ENCODE results near the gene FHOD1.
A peak's percentile ranks its signal among the peaks of the same experiment; 100 is the strongest.

The FHOD1 gene

GRCh38 chr16:67200491-67200890 lies 46.8 kb downstream of the FHOD1 start:
- no peak for DNase-seq (ENCODE audit: low read depth)
- H3K4me3 ChIP-seq (ENCODE audit: low read depth, low read length) = no peak overlapping the region
- no peak for TF ChIP-seq CTCF (IDR thresholded peaks at IDR 0.05; ENCODE audit: low read depth, low read length, missing control alignments)

GRCh38 chr16:67199808-67200198 lies 47.5 kb downstream of the FHOD1 start:
- no peak for DNase-seq (ENCODE audit: low read depth)
- H3K4me3 ChIP-seq (ENCODE audit: low read depth, low read length) = no peak overlapping the region
- no peak for TF ChIP-seq CTCF (IDR thresholded peaks at IDR 0.05; ENCODE audit: low read depth, low read length, missing control alignments)

GRCh38 chr16:67199011-67199807 lies 48.1 kb downstream of the FHOD1 start, which contains the start of gene ELMO3:
TSS of gene ELMO3 (plus strand) at chr16:67199131. CDS start at chr16:67199327, 196 bp downstream.
- TF ChIP-seq CTCF (IDR thresholded peaks at IDR 0.05; ENCODE audit: low read depth, low read length, missing control alignments) = no peak
- no peak for DNase-seq (ENCODE audit: low read depth)
- H3K4me3 ChIP-seq (ENCODE audit: low read depth, low read length) = no peak within 1 kb of the TSS

- H3K4me3 ChIP-seq (ENCODE audit: low read depth, low read length) = no peak overlapping the region
- TF ChIP-seq CTCF (IDR thresholded peaks at IDR 0.05; ENCODE audit: low read depth, low read length, missing control alignments) = peak; percentile 77
- no peak for DNase-seq (ENCODE audit: low read depth)
Observed at GRCh38 chr16:67198238-67198734, 49.0 kb downstream of the FHOD1 start.

- no peak for DNase-seq (ENCODE audit: low read depth)
- H3K4me3 ChIP-seq (ENCODE audit: low read depth, low read length) = no peak overlapping the region
- no peak for TF ChIP-seq CTCF (IDR thresholded peaks at IDR 0.05; ENCODE audit: low read depth, low read length, missing control alignments)
Observed at GRCh38 chr16:67197704-67198103, 49.6 kb downstream of the FHOD1 start.

- TF ChIP-seq CTCF (IDR thresholded peaks at IDR 0.05; ENCODE audit: low read depth, low read length, missing control alignments) = no peak
- H3K4me3 ChIP-seq (ENCODE audit: low read depth, low read length) = no peak overlapping the region
- DNase-seq (ENCODE audit: low read depth) = no peak
Observed at GRCh38 chr16:67196881-67197280, 50.4 kb downstream of the FHOD1 start.

- H3K4me3 ChIP-seq (ENCODE audit: low read depth, low read length) = no peak overlapping the region
- TF ChIP-seq CTCF (IDR thresholded peaks at IDR 0.05; ENCODE audit: low read depth, low read length, missing control alignments) = no peak
- no peak for DNase-seq (ENCODE audit: low read depth)
Observed at GRCh38 chr16:67195676-67196075, 51.6 kb downstream of the FHOD1 start.
